Esophagus squamous epithelium (tissue), 4 donors: ENCODE data around the gene MON1B.

Experiments
- POLR2A ChIP-seq, 4 donors: fragments of 450-650 bp; IDR thresholded peaks; one replicate each; pipeline ENCODE4 v1.6.1; 2017; ENCODE audit warnings: antibody characterized with exemption in 4 of 4, mild to moderate bottlenecking in 4 of 4, moderate library complexity in 3 of 4
- TF ChIP-seq, protein P1 (sequence below), 6 experiments: fragments of 450-650 bp in 4 of 6; fragments of 200-600 bp in 2 of 6; sonication (generic) in 2 of 6; IDR thresholded peaks; one replicate each; pipeline ENCODE4 v1.5.1; 2016 to 2019; ENCODE audit warnings: antibody characterized with exemption in 6 of 6, mild to moderate bottlenecking in 4 of 6, moderate library complexity in 4 of 6

DNA sequence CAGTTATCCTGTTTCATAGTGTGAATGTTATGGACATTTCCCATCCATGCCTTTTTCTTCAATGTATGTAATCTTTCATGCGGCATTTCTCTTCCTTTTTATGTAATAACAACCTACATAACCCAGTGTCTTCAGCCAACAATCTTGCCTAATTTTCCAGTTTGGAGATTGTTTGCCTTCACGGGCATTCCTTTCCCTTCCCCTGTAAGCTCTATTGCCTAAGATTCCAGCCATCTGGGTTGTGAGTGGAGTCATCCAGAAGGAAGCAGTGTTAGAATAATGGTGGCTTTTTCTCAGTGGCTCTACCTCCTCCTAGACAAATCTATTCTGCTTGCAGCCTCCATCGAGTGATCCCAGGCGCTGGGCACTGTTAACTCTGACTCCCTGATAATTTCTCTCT is 30.5 kb downstream of the MON1B start:
- TF ChIP-seq, protein P1, sequence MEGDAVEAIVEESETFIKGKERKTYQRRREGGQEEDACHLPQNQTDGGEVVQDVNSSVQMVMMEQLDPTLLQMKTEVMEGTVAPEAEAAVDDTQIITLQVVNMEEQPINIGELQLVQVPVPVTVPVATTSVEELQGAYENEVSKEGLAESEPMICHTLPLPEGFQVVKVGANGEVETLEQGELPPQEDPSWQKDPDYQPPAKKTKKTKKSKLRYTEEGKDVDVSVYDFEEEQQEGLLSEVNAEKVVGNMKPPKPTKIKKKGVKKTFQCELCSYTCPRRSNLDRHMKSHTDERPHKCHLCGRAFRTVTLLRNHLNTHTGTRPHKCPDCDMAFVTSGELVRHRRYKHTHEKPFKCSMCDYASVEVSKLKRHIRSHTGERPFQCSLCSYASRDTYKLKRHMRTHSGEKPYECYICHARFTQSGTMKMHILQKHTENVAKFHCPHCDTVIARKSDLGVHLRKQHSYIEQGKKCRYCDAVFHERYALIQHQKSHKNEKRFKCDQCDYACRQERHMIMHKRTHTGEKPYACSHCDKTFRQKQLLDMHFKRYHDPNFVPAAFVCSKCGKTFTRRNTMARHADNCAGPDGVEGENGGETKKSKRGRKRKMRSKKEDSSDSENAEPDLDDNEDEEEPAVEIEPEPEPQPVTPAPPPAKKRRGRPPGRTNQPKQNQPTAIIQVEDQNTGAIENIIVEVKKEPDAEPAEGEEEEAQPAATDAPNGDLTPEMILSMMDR (IDR thresholded peaks at IDR 0.05) = no peak
- TF ChIP-seq POLR2A (IDR thresholded peaks at IDR 0.05) = no peak
